MCF 10A (cell line): ENCODE measurements around the gene GAL. TPM values are rescaled to one million over a fixed set of nuclear protein-coding genes. Genes with fewer than 3 reads are reported as not detected.

Experiments
- BruUV-seq: library from RNA; stranded (reverse); fragments of 400-500 nt; replicated peaks from 2 replicates; lab custom pipeline; 2021; lab: Mats Ljungman, UMichigan
- CTCF ChIA-PET: fragments of 300-600 bp; sonication (Branson Sonifier 250); formaldehyde crosslinking; extraction: SDS; loops from one replicate; lab custom pipeline; 2021; ENCODE audit warnings: antibody characterized with exemption, inconsistent platforms; lab: Yijun Ruan, JAX
- POLR2A ChIA-PET: fragments of 300-600, 350-650 bp; sonication (Branson Sonifier 250); formaldehyde crosslinking; extraction: SDS; loops from one replicate; lab custom pipeline; 2020; ENCODE audit warnings: antibody characterized with exemption, inconsistent platforms; lab: Yijun Ruan, JAX
- DNase-seq: peaks from one replicate; pipeline ENCODE4 v3.0.0-alpha.2; 2018; ENCODE audit not compliant: unreplicated experiment
- H3K27ac Mint-ChIP-seq: one replicate; pipeline ENCODE4 v1.8.0; 2022; ENCODE audit warnings: mild to moderate bottlenecking, low read depth, mixed read lengths; ENCODE audit not compliant: unreplicated experiment
- H3K27me3 Mint-ChIP-seq: one replicate; pipeline ENCODE4 v1.8.0; 2022; ENCODE audit warnings: mixed read lengths; ENCODE audit not compliant: insufficient read depth, unreplicated experiment
- H3K36me3 Mint-ChIP-seq: one replicate; pipeline ENCODE4 v1.8.0; 2022; ENCODE audit warnings: mild to moderate bottlenecking, moderate library complexity, mixed read lengths; ENCODE audit not compliant: insufficient read depth, unreplicated experiment
- H3K4me1 Mint-ChIP-seq: one replicate; pipeline ENCODE4 v1.8.0; 2022; ENCODE audit warnings: mixed read lengths; ENCODE audit not compliant: insufficient read depth, unreplicated experiment
- H3K4me3 Mint-ChIP-seq: one replicate; pipeline ENCODE4 v1.8.0; 2022; ENCODE audit warnings: mild to moderate bottlenecking, moderate library complexity, mixed read lengths; ENCODE audit not compliant: unreplicated experiment
- H3K9me3 Mint-ChIP-seq: one replicate; pipeline ENCODE4 v1.8.0; 2022; ENCODE audit warnings: mixed read lengths; ENCODE audit not compliant: unreplicated experiment
- intact Hi-C: fragments of 100-400 bp; cut with micrococcal nuclease; formaldehyde crosslinking; loops from 2 replicates; pipeline ENCODE4 v1.14.1; 2022
- total RNA-seq: library from RNA; stranded (reverse); gene quantifications from 2 replicates; pipeline ENCODE4 v1.2.3, GENCODE V29; 2022
- TF ChIP-seq, protein P1 (sequence below): fragments of 200-600 bp; IDR thresholded peaks from one replicate; pipeline ENCODE4 v1.8.0; 2022; ENCODE audit warnings: antibody characterized with exemption, mild to moderate bottlenecking; ENCODE audit not compliant: unreplicated experiment

Gene GAL
- total RNA-seq, 1 experiment from 2014 or later = not detected

DNA sequence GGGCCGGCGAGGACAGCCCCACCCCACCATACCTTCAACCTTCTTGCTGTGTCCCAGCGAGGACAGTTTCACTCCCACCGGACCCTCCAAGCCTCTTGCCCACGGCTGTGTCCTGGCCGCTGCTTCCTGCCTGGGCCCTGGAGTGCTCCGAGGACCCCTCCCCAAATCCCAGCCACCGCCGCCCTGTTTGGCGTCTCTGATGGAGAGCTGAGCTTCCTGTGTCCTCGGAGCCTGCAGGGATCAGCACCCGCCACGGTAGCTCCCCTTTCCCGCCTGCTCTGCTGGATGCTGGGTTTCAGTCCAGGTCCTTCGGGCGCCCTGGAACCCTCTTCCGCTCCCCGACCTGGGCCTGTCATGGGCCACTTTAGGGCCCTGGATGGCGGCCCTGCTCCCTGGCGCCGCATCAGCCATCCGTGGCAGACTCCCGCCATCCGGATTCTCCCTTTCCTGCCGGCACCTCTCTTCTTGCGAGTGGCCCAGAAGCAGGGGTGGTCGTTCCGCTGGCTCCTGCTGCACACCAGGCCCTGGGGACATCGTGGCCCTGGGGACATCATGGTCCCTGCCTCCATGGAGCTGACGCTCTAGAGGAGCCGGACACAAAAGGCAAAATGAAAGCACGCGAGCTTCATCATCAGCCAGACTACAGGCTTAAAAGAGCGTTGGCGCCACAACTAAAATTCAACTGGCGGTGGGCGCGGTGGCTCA, 34.3 kb upstream of the GAL start:
- TF ChIP-seq, protein P1, sequence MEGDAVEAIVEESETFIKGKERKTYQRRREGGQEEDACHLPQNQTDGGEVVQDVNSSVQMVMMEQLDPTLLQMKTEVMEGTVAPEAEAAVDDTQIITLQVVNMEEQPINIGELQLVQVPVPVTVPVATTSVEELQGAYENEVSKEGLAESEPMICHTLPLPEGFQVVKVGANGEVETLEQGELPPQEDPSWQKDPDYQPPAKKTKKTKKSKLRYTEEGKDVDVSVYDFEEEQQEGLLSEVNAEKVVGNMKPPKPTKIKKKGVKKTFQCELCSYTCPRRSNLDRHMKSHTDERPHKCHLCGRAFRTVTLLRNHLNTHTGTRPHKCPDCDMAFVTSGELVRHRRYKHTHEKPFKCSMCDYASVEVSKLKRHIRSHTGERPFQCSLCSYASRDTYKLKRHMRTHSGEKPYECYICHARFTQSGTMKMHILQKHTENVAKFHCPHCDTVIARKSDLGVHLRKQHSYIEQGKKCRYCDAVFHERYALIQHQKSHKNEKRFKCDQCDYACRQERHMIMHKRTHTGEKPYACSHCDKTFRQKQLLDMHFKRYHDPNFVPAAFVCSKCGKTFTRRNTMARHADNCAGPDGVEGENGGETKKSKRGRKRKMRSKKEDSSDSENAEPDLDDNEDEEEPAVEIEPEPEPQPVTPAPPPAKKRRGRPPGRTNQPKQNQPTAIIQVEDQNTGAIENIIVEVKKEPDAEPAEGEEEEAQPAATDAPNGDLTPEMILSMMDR = no peak
- H3K36me3 Mint-ChIP-seq = no peaks in the 10 kb centered on the region
- BruUV-seq = no TSS peak
- ChIA-PET CTCF (no interaction called here), POLR2A (interaction anchor here (1.2 kb wide), 1 partner anchor 11 kb away, joined by 3 read pairs; no protein-coding TSS in a partner anchor)
- peaks cover 35% of the 10 kb centered on the region for H3K27me3 Mint-ChIP-seq
- DNase-seq = no peak
- intact Hi-C loops = no loop called here
- no peak overlapping the region for H3K4me3 Mint-ChIP-seq
- peaks cover 18% of the 10 kb centered on the region for H3K9me3 Mint-ChIP-seq
- H3K27ac Mint-ChIP-seq = no peak overlapping the region
- no peaks in the 10 kb centered on the region for H3K4me1 Mint-ChIP-seq

DNA sequence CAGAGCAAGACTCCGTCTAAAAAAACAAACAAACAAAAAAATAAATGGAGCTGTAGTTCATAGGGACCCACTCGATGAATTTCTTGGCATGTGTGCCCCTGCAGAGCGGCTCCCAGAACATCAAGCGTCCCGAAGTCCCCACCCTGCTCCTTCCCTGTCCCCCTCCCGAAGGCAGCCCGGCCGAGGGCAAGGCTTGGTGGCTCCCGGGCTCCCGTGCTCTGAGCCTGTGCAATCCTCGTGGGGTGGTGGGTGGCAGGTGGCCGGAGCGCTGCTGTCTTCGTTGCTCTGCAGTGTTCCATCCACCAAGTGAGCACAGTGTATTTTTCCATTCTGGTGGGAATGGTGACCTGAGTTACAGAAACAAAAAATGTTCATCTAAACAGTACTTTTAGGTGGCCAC, 33.5 kb upstream of the GAL start:
- BruUV-seq = no TSS peak
- Mint-ChIP-seq H3K9me3 (peaks cover 18% of the 10 kb centered on the region), H3K4me1 (no peaks in the 10 kb centered on the region), H3K36me3 (no peaks in the 10 kb centered on the region), H3K27me3 (peaks cover 35% of the 10 kb centered on the region), H3K4me3 (no peak overlapping the region), H3K27ac (no peak overlapping the region)
- ChIA-PET POLR2A (no interaction called here), CTCF (no interaction called here)
- no peak for DNase-seq
- TF ChIP-seq, protein P1 = no peak
- intact Hi-C loops = no loop called here

DNA sequence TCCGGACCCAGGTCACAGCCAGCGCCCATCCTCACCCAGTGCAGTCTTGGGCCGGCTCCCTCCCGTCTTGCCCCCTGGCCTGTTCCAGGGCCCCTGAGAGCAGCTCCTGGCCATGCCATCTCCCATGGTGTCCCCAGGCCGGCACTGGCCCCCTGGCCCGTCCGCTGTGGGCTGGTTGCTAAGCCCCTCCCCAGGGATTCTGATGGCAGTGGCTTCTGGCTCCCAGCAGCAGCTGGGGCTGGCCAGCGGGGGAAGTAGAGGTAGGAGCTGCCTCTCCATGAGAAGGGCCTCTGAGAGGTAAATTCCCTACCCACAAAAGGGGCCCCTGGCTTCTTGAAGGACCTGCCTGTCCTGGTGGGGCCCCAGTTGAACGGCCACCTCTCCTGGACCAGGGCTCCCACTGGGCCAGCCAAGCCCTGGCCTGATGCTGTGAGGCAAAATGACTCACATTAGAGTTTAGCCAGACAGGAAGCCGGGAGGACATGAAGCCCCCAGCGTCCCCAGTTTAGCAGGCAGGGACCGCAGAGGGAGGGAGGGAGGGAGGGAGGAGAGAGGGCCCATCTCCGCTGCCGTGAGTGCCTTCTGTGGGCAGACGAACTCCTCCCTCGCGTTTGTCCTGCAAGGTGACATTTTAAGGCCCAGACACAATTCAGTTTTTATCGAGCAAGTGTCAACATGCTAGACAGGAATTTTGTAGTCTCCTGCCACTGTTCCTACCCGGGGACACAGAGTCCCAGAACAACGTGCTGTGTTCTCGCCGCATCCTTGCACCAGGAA, 32.9 kb upstream of the GAL start:
- no peaks in the 10 kb centered on the region for H3K36me3 Mint-ChIP-seq
- intact Hi-C loops = no loop called here
- POLR2A ChIA-PET = no interaction called here
- no TSS peak for BruUV-seq
- H3K4me3 Mint-ChIP-seq = no peak overlapping the region
- H3K27ac Mint-ChIP-seq = no peak overlapping the region
- CTCF ChIA-PET = no interaction called here
- H3K9me3 Mint-ChIP-seq = peaks cover 13% of the 10 kb centered on the region
- peak; percentile 9 for DNase-seq
- no peaks in the 10 kb centered on the region for H3K4me1 Mint-ChIP-seq
- TF ChIP-seq, protein P1 = no peak
- H3K27me3 Mint-ChIP-seq = peaks cover 35% of the 10 kb centered on the region

DNA sequence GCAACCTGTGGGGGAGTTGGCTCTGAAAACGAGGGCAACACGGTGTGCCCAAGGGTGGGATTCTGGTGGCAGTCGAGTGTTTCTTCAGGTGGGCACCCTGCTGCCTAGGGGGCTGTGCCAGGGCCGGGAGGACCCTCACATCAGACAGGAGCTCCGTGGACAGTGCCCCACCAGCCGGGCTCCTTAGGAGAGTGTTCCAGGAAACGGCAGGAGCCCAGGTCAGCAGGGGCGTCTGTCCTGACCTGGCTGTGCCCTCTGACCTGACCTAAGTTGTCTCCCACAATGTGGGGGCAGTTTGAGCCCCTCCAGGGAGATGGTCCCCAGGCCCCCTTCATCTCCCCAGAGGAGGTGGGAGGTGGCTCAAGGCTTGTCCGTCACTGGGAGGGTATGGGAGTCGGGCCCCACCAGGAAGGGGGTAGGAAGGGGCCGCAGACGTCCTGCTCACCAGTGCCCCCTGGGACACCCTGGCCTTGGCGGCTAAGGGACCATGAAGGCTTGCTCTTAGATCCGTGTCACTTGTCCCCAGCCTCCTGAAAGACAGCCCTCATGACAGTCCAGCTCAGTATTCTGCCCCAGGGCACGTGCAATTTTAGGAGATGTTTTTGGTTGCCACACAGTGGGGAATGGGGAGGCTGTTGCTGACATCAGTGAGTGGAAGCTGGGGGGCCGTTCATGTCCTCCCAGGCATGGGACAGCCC, 32.2 kb upstream of the GAL start:
- ChIA-PET POLR2A (no interaction called here), CTCF (no interaction called here)
- Mint-ChIP-seq H3K4me3 (no peak overlapping the region), H3K27ac (no peak overlapping the region), H3K9me3 (peaks cover 6% of the 10 kb centered on the region), H3K4me1 (no peaks in the 10 kb centered on the region), H3K36me3 (no peaks in the 10 kb centered on the region), H3K27me3 (peaks cover 33% of the 10 kb centered on the region)
- BruUV-seq = no TSS peak
- no peak for DNase-seq
- intact Hi-C loops = no loop called here
- TF ChIP-seq, protein P1 = no peak
